Measurements from ENCODE around the gene SRRM2. TPM values are rescaled to one million over a fixed set of nuclear protein-coding genes. Genes with fewer than 3 reads are reported as not detected.

SRRM2 gene
- total and polyA plus RNA-seq, 4 donors, result 316 to 589 (median 447) TPM

GRCh38 chr16:2775765-2776499 lies 23.5 kb downstream of the SRRM2 start:
- Histone ChIP-seq H3K4me1 (ENCODE audit: control insufficient read depth in 5 of 5, insufficient read depth in 5 of 5, low read length in 5 of 5) (peaks cover 2 to 18% (median 12%) of the 10 kb centered on the region in 5 donors), H3K9ac (ENCODE audit: insufficient read depth in 1 of 2, low read length in 2 of 2) (peak overlapping the region in 1 of 2 donors; percentile 73), H3K27me3 (ENCODE audit: control insufficient read depth in 3 of 3, insufficient read depth in 3 of 3, low read length in 2 of 3) (no peaks in the 10 kb centered on the region), H3K4me3 (peak overlapping the region; percentile 72), H3K36me3 (ENCODE audit: control insufficient read depth in 4 of 4, insufficient read depth in 4 of 4, low read length in 4 of 4) (peaks cover 8 to 32% (median 22%) of the 10 kb centered on the region in 4 donors), H3K9me3 (ENCODE audit: control insufficient read depth in 4 of 4, insufficient read depth in 3 of 4, low read length in 3 of 4) (no peaks in the 10 kb centered on the region), H3K27ac (ENCODE audit: low read depth in 1 of 2, low read length in 1 of 2) (no peak overlapping the region)
- no peak for TF ChIP-seq CTCF (IDR thresholded peaks at IDR 0.05; ENCODE audit: control extremely low read depth, extremely low read depth)
- no peak for ATAC-seq (ENCODE audit: insufficient read depth, low FRiP score)
- 50 to 61% methylated on average over 11 of the region's 11 CpGs for WGBS, 2 donors
- DNase-seq, result no peak

- Histone ChIP-seq H3K36me3 (ENCODE audit: control insufficient read depth in 4 of 4, insufficient read depth in 4 of 4, low read length in 4 of 4) (peaks cover under 1 to 26% (median 18%) of the 10 kb centered on the region in 4 donors), H3K27ac (ENCODE audit: low read depth in 1 of 2, low read length in 1 of 2) (peak overlapping the region; percentile 81 to 82), H3K9me3 (ENCODE audit: control insufficient read depth in 4 of 4, insufficient read depth in 3 of 4, low read length in 3 of 4) (no peaks in the 10 kb centered on the region), H3K9ac (ENCODE audit: insufficient read depth in 1 of 2, low read length in 2 of 2) (peak overlapping the region in 1 of 2 donors; percentile 73), H3K27me3 (ENCODE audit: control insufficient read depth in 3 of 3, insufficient read depth in 3 of 3, low read length in 2 of 3) (no peaks in the 10 kb centered on the region), H3K4me1 (ENCODE audit: control insufficient read depth in 5 of 5, insufficient read depth in 5 of 5, low read length in 5 of 5) (peaks cover 2 to 18% (median 12%) of the 10 kb centered on the region in 5 donors), H3K4me3 (peak overlapping the region; percentile 72)
- 0% methylated on average over 62 to 72 of the region's 72 CpGs for WGBS, 2 donors
- TF ChIP-seq CTCF (IDR thresholded peaks at IDR 0.05; ENCODE audit: control extremely low read depth, extremely low read depth), result no peak
- DNase-seq (peak in 1 of 3 donors; percentile 14), ATAC-seq (ENCODE audit: insufficient read depth, low FRiP score) (no peak)
Measured at GRCh38 chr16:2776500-2777139, 24.2 kb downstream of the SRRM2 start.

- Histone ChIP-seq H3K27ac (ENCODE audit: low read depth in 1 of 2, low read length in 1 of 2) (peak within 1 kb of the TSS; percentile 99), H3K27me3 (ENCODE audit: control insufficient read depth in 3 of 3, insufficient read depth in 3 of 3, low read length in 2 of 3) (peaks cover 0 to 3% (median 3%) of the 10 kb centered on the region in 3 donors), H3K4me1 (ENCODE audit: control insufficient read depth in 5 of 5, insufficient read depth in 5 of 5, low read length in 5 of 5) (peaks cover 2 to 18% (median 12%) of the 10 kb centered on the region in 5 donors), H3K36me3 (ENCODE audit: control insufficient read depth in 4 of 4, insufficient read depth in 4 of 4, low read length in 4 of 4) (peaks cover 0 to 19% (median 17%) of the 10 kb centered on the region in 4 donors), H3K4me3 (peak within 1 kb of the TSS; percentile 84), H3K9ac (ENCODE audit: insufficient read depth in 1 of 2, low read length in 2 of 2) (peak within 1 kb of the TSS; percentile 83 to 95), H3K9me3 (ENCODE audit: control insufficient read depth in 4 of 4, insufficient read depth in 3 of 4, low read length in 3 of 4) (no peaks in the 10 kb centered on the region)
- 0% methylated on average over 61 to 70 of the region's 70 CpGs for WGBS, 2 donors
- no peak for TF ChIP-seq CTCF (IDR thresholded peaks at IDR 0.05; ENCODE audit: control extremely low read depth, extremely low read depth)
- ATAC-seq (ENCODE audit: insufficient read depth, low FRiP score) (peak; percentile 95), DNase-seq (peak; percentile 90 to 94 (median 92))
Measured at GRCh38 chr16:2777231-2777902, 24.9 kb downstream of the SRRM2 start, which contains the start of gene ELOB. TSS of gene ELOB (minus strand) at chr16:2777280. CDS start at chr16:2777239, 41 bp downstream.
